GM19438 (cell line): Measurements from ENCODE around the gene VAMP1.
"Not testable (repeated sequence)": the region's sequence is repeated elsewhere in the genome, so short reads cannot be mapped to it uniquely, and the experiment has no call there.

Source experiments
- ATAC-seq: cut with Tn5 transposase; IDR thresholded peaks from one replicate; pipeline ENCODE4 v1.9.1; 2021; ENCODE audit warnings: low read depth; ENCODE audit not compliant: unreplicated experiment

VAMP1 gene

DNA sequence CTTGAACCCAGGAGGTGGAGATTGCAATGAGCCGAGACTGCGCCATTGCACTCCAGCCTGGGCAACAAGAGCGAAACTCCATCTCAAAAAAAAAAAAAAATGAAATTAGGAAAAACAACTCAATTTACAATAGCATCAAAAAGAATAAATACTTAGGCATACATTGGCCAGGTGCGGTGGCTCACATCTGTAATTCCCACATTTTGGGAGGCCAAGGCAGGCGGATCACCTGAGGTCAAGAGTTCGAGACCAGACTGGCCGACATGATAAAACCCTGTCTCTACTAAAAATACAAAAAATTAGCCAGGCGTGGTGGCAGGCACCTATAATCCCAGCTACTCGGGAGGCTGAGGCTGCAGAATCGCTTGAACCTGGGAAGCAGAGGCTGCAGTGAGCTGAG is 42.7 kb downstream of the VAMP1 start:
- ATAC-seq = not testable (repeated sequence)

DNA sequence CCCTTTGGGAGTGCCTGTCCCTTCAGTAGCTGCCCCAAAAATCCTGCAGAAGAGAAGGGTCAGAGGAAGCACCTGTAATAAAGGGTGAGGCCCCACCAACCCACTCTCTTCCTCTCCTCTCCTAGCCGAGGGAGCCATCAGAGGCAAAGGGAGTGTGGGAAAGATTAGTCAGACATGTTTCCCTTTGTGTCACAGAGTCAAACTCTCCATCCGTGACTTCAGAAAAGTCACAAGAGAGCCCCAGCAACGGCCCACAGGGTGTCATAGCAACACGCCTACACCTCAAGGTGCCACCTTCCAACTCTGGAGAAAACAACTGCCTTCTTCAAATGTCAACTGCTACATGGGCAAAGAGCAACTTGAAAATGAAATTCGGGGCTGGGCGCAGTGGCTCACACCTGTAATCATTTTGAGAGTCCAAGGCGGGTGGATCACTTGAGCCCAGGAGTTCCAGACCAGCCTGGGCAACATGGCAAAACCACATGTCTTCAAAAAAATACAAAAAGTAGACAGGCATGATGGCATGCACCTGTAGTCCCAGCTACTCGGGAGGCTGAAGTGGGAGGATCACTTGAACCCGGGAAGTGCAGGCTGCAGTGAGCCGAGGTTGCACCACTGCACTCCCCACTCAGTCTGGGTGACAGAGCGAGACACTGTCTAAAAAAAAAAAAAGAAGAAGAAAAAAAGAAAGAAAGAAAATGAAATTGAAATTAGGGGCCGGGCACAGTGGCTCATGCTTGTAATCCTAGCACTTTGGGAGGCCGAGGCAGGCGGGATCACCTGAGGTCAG is 43.4 kb downstream of the VAMP1 start:
- ATAC-seq = peak; percentile 53

DNA sequence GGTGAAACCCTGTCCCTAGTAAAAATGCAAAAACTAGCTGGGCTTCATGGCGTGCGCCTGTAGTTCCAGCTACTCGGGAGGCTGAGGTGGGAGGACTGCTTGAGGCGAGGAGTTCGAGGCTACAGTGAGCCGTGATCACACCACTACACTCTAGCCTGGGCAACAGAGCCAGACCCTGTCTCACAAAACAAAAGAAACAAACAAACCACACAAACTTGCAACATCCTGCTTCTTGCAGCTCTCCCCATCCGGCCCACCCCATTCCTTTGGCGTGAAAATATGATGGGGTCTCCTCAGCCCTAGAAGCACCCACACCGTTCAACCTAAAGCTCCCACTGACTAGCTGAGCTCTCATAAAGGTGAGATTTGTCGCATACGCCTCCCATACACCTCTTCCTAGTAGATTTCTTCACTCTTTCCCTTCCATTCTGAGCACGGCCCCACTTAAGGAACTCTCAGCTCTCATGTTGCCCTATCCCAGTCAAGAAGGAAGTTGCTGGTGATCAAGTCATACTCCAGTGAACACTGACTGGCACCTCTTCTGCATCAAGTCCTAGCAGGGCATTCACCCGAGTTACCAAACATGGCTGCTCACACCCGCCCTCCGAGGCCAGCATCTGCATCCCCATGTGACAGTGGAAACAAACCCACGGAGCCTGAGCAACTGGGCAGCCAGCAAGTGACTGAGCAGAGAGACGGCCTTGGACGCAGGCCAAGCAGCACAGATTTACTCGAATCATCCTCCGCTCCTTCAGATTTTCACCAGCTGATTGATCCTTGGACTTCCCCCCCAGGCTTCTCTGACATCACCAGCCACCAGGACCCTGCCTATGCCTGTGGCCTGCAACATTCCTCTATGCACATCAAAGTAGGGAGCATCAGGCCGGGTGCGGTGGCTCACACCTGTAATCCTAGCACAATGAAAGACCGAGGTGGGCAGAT is 44.6 kb downstream of the VAMP1 start:
- no peak for ATAC-seq

DNA sequence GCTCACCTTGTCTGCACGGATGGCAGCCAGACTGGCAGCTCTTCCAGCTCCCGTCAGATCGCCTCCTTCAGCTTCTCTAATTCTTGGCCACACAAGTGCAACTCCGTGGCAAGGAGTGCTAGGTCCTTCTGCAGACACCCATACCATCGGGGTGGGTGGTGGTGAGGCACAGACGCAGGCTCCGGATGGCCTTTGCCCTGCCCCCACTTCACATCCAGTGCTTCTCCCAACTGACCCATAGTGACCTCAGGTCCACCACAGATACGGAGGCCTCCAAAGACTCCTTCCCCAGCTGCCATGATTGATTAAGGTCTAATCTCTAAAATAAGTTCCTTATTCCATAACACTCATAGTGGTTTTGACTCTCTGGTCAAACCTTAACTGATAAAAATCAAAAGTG is 45.6 kb downstream of the VAMP1 start:
- no peak for ATAC-seq

DNA sequence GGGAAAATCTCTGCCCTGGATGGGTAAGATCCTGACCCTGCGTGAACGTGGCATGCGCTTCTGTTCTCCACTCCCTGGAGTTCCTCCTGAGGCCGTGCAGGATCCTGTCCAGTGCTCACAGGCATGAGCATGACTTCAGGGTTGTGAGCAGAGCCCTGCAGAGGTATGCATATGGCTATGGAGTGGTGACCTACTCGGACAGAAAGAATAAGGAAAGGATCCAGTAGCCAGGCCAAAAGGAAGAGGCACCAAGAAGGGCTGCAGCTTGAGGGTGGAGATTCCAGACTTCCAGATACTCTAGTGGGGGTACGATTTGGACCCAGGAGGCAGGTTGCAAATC is 46.5 kb downstream of the VAMP1 start:
- ATAC-seq = no peak

GRCh38 chr12:6423267-6424007 is 47.0 kb downstream of the VAMP1 start:
- peak; percentile 52 for ATAC-seq

- no peak for ATAC-seq
These were observed 50.1 kb downstream of the VAMP1 start for GRCh38 chr12:6420364-6420763.

- ATAC-seq = no peak
These were observed 51.7 kb downstream of the VAMP1 start for GRCh38 chr12:6418796-6419195.

- no peak for ATAC-seq
These were observed 53.9 kb downstream of the VAMP1 start for GRCh38 chr12:6416596-6416995.
